ACC112 (cell line): Measurements from ENCODE around the gene GOLPH3L.
"Not testable (repeated sequence)": the region's sequence is repeated elsewhere in the genome, so short reads cannot be mapped to it uniquely, and the experiment has no call there.

Source experiments
- H2AFZ ChIP-seq: fragments of 200-600 bp; sonication (generic); one replicate; pipeline ENCODE4 v1.6.0; 2017; ENCODE audit warnings: antibody characterized with exemption, low read length; ENCODE audit not compliant: unreplicated experiment
- H3K27ac ChIP-seq: fragments of 200-600 bp; sonication (generic); 2 replicates; pipeline ENCODE4 v1.5.1; 2014; ENCODE audit warnings: low read depth, mild to moderate bottlenecking, antibody characterized with exemption, low read length, moderate library complexity
- H3K27me3 ChIP-seq: fragments of 200-600 bp; sonication (generic); 2 replicates; pipeline ENCODE4 v1.6.1; 2014; ENCODE audit warnings: mild to moderate bottlenecking, antibody characterized with exemption, low read length, moderate library complexity, mixed read lengths; ENCODE audit not compliant: insufficient read depth
- H3K36me3 ChIP-seq: fragments of 200-600 bp; sonication (generic); 2 replicates; pipeline ENCODE4 v1.6.1; 2016; ENCODE audit warnings: mild to moderate bottlenecking, antibody characterized with exemption, low read length, moderate library complexity, mixed read lengths; ENCODE audit not compliant: insufficient read depth
- H3K4me1 ChIP-seq: fragments of 200-600 bp; sonication (generic); one replicate; pipeline ENCODE4 v1.6.1; 2016; ENCODE audit warnings: low read length, mixed read lengths; ENCODE audit not compliant: insufficient read depth, unreplicated experiment, control insufficient read depth
- H3K4me3 ChIP-seq: fragments of 200-600 bp; sonication (generic); 2 replicates; pipeline ENCODE4 v1.5.1; 2014; ENCODE audit warnings: mild to moderate bottlenecking, low read depth, low read length
- H3K79me2 ChIP-seq: fragments of 200-600 bp; sonication (generic); one replicate; pipeline ENCODE4 v1.6.0; 2016; ENCODE audit warnings: low read length; ENCODE audit not compliant: control insufficient read depth, unreplicated experiment, insufficient read depth

The GOLPH3L gene

GRCh38 chr1:150602372-150602771 lies 94.6 kb downstream of the GOLPH3L start:
- H3K36me3 ChIP-seq, H3K27me3 ChIP-seq, H3K79me2 ChIP-seq, H3K4me3 ChIP-seq, H3K27ac ChIP-seq, H2AFZ ChIP-seq: not testable (repeated sequence)
- peaks cover 17% of the 10 kb centered on the region for H3K4me1 ChIP-seq

- Histone ChIP-seq H3K79me2 (no peaks in the 10 kb centered on the region), H3K27ac (no peak overlapping the region), H3K36me3 (no peaks in the 10 kb centered on the region; the same call in 1 of the 2 replicates), H3K27me3 (no peaks in the 10 kb centered on the region), H3K4me1 (peaks cover 22% of the 10 kb centered on the region), H2AFZ (no peak overlapping the region), H3K4me3 (no peak overlapping the region)
Measured at GRCh38 chr1:150601540-150601939, 95.4 kb downstream of the GOLPH3L start.

GRCh38 chr1:150598346-150598745 lies 98.6 kb downstream of the GOLPH3L start:
- H3K36me3 ChIP-seq, H3K27ac ChIP-seq, H3K4me3 ChIP-seq, H3K79me2 ChIP-seq, H2AFZ ChIP-seq, H3K4me1 ChIP-seq, H3K27me3 ChIP-seq: not testable (repeated sequence)

GRCh38 chr1:150596976-150597375 lies 100.0 kb downstream of the GOLPH3L start:
- Histone ChIP-seq H3K4me3 (no peak overlapping the region), H3K79me2 (no peaks in the 10 kb centered on the region), H2AFZ (no peak overlapping the region), H3K27ac (0 out of 2 replicates have a peak overlapping the region, but pooled peaks have one; percentile 23), H3K4me1 (peaks cover 9% of the 10 kb centered on the region), H3K36me3 (no peaks in the 10 kb centered on the region), H3K27me3 (no peaks in the 10 kb centered on the region)
